Endometrial microvascular endothelial cells (primary cell): ENCODE data around the gene ACRBP. TPM values are rescaled to one million over a fixed set of nuclear protein-coding genes. Genes with fewer than 3 reads are reported as not detected.

Experiments used
- in situ Hi-C: cut with HindIII; loops from 2 replicates; pipeline ENCODE4 v1.10.0; 2017; ENCODE audit warnings: low sequenced_read_pairs, low pct_unique_long_range_greater_than_20kb; ENCODE audit errors: inconsistent ontology term
- total RNA-seq: library from RNA; depleted of rRNA; stranded (reverse); fragments of >200 nt; gene quantifications from one replicate; pipeline ENCODE4 v1.2.3, GENCODE V29; 2015; ENCODE audit errors: inconsistent ontology term

Gene ACRBP
- total RNA-seq, 1 donor from 2014 or later: not detected

GRCh38 chr12:6620885-6621274 lies 26.4 kb downstream of the ACRBP start:
- in situ Hi-C loops: no loop called here

- in situ Hi-C loops: no loop called here
Observed at GRCh38 chr12:6620137-6620884, 26.9 kb downstream of the ACRBP start.

GRCh38 chr12:6618483-6619225 lies 28.6 kb downstream of the ACRBP start:
- in situ Hi-C loops: no loop called here

- in situ Hi-C loops: no loop called here
Observed at GRCh38 chr12:6615802-6616201, 31.4 kb downstream of the ACRBP start.

GRCh38 chr12:6614513-6615172 lies 32.6 kb downstream of the ACRBP start:
- in situ Hi-C loops: no loop called here

- in situ Hi-C loops: no loop called here
Observed at GRCh38 chr12:6613776-6614512, 33.3 kb downstream of the ACRBP start.

GRCh38 chr12:6613015-6613775 lies 34.0 kb downstream of the ACRBP start:
- in situ Hi-C loops: no loop called here

- in situ Hi-C loops: no loop called here
Observed at GRCh38 chr12:6612652-6613014, 34.6 kb downstream of the ACRBP start.

GRCh38 chr12:6612247-6612646 lies 35.0 kb downstream of the ACRBP start:
- in situ Hi-C loops: no loop called here

- in situ Hi-C loops: no loop called here
Observed at GRCh38 chr12:6608592-6609281, 38.5 kb downstream of the ACRBP start.

GRCh38 chr12:6607751-6608591 lies 39.3 kb downstream of the ACRBP start:
- in situ Hi-C loops: no loop called here

- in situ Hi-C loops: no loop called here
Observed at GRCh38 chr12:6606331-6607131, 40.7 kb downstream of the ACRBP start.

- in situ Hi-C loops: no loop called here
Observed at GRCh38 chr12:6605421-6606330, 41.6 kb downstream of the ACRBP start.

GRCh38 chr12:6604259-6605029 lies 42.8 kb downstream of the ACRBP start:
- in situ Hi-C loops: no loop called here

- in situ Hi-C loops: no loop called here
Observed at GRCh38 chr12:6603095-6603567, 44.1 kb downstream of the ACRBP start.
